Small intestine (tissue), 7 donors: ENCODE data around the gene HOXC5. TPM values are rescaled to one million over a fixed set of nuclear protein-coding genes. Genes with fewer than 3 reads are reported as not detected.

Source experiments
- DNase-seq, 2 donors: peaks; one replicate each; pipeline versions ENCODE4 v3.0.0 to v3.0.0-alpha.2; 2013
- FAIRE-seq: peaks from 2 replicates; lab custom pipeline; 2012; peaks lifted over from hg19 to GRCh38; lab: Jason Lieb, UNC
- H3K27ac ChIP-seq, 3 donors: one replicate each; pipeline ENCODE4 v1.5.1; 2013; ENCODE audit warnings: low read length in 2 of 3, mild to moderate bottlenecking in 2 of 3, control low read depth in 1 of 3, inconsistent platforms in 1 of 3, low read depth in 1 of 3, moderate library complexity in 1 of 3
- H3K27me3 ChIP-seq, 3 donors: one replicate each; pipeline ENCODE4 v1.6.1; 2013; ENCODE audit warnings: low read length in 3 of 3, inconsistent platforms in 1 of 3; ENCODE audit not compliant: control insufficient read depth in 3 of 3, insufficient read depth in 3 of 3
- H3K36me3 ChIP-seq, 3 donors: one replicate each; pipeline ENCODE4 v1.6.1; 2013; ENCODE audit warnings: low read length in 3 of 3, inconsistent platforms in 1 of 3, low read depth in 1 of 3, mild to moderate bottlenecking in 1 of 3, moderate library complexity in 1 of 3; ENCODE audit not compliant: control insufficient read depth in 3 of 3, insufficient read depth in 2 of 3
- H3K4me1 ChIP-seq, 3 donors: one replicate each; pipeline ENCODE4 v1.6.1; 2013; ENCODE audit warnings: low read length in 2 of 3, inconsistent platforms in 1 of 3, low read depth in 1 of 3, mild to moderate bottlenecking in 1 of 3, moderate library complexity in 1 of 3; ENCODE audit not compliant: control insufficient read depth in 3 of 3, insufficient read depth in 2 of 3
- H3K4me3 ChIP-seq, 3 donors: one replicate each; pipeline ENCODE4 v1.5.1; 2013; ENCODE audit warnings: low read length in 3 of 3, control low read depth in 1 of 3, inconsistent platforms in 1 of 3, low read depth in 1 of 3, mild to moderate bottlenecking in 1 of 3, moderate library complexity in 1 of 3
- H3K9me3 ChIP-seq, 2 donors: one replicate each; pipeline ENCODE4 v1.6.1; 2013; ENCODE audit warnings: low read depth in 1 of 2, low read length in 1 of 2; ENCODE audit not compliant: control insufficient read depth in 2 of 2, insufficient read depth in 1 of 2
- WGBS, 3 donors: extraction: QIAGEN DNeasy Blood & Tissue Kit; methylation state at CpG; one replicate each; pipeline ENCODE4 v1.1.7; 2013; 5-methylcytosine and 5-hydroxymethylcytosine counted together
- polyA plus RNA-seq, 4 donors: library from polyadenylated mRNA; stranded (reverse) in 3 of 4; unstranded in 1 of 4; fragments of 200-250 nt in 3 of 4; fragments of 120-200 nt in 1 of 4; gene quantifications; one replicate each; pipeline versions ENCODE4 v1.2.1 to v1.2.3, GENCODE V29; 2013
- donor health status: healthy with polysubstance abuse.
- donor health status: control.
- donor health status: control.
- donor health status: Bipolar disorder and iron deficiency.
- donor health status: healthy.

HOXC5 gene
- polyA plus RNA-seq, 4 donors = 0.63 to 0.65 TPM; not detected in 2

GRCh38 chr12:54059668-54060067 lies 26.8 kb downstream of the HOXC5 start:
- Histone ChIP-seq H3K9me3 (no peaks in the 10 kb centered on the region), H3K4me1 (peaks cover 0 to 3% (median 0%) of the 10 kb centered on the region in 3 donors), H3K27ac (no peak overlapping the region), H3K27me3 (peaks cover 0 to 79% (median 20%) of the 10 kb centered on the region in 3 donors), H3K36me3 (peaks cover 0 to 2% (median 0%) of the 10 kb centered on the region in 3 donors), H3K4me3 (no peak overlapping the region)
- 34 to 41% (median 40%) methylated on average over 7 of the region's 7 CpGs for WGBS, 3 donors
- no peak for FAIRE-seq
- no peak for DNase-seq

- Histone ChIP-seq H3K9me3 (no peaks in the 10 kb centered on the region), H3K27ac (no peak overlapping the region), H3K27me3 (peaks cover 0 to 75% (median 20%) of the 10 kb centered on the region in 3 donors), H3K4me3 (no peak overlapping the region), H3K4me1 (peaks cover 0 to 3% (median 0%) of the 10 kb centered on the region in 3 donors), H3K36me3 (peaks cover 0 to 2% (median 0%) of the 10 kb centered on the region in 3 donors)
- WGBS, 3 donors = 61 to 74% (median 63%) methylated on average over 35 to 38 of the region's 38 CpGs
- FAIRE-seq (no peak), DNase-seq (no peak)
These were observed 27.5 kb downstream of the HOXC5 start for GRCh38 chr12:54060174-54060974.

DNA sequence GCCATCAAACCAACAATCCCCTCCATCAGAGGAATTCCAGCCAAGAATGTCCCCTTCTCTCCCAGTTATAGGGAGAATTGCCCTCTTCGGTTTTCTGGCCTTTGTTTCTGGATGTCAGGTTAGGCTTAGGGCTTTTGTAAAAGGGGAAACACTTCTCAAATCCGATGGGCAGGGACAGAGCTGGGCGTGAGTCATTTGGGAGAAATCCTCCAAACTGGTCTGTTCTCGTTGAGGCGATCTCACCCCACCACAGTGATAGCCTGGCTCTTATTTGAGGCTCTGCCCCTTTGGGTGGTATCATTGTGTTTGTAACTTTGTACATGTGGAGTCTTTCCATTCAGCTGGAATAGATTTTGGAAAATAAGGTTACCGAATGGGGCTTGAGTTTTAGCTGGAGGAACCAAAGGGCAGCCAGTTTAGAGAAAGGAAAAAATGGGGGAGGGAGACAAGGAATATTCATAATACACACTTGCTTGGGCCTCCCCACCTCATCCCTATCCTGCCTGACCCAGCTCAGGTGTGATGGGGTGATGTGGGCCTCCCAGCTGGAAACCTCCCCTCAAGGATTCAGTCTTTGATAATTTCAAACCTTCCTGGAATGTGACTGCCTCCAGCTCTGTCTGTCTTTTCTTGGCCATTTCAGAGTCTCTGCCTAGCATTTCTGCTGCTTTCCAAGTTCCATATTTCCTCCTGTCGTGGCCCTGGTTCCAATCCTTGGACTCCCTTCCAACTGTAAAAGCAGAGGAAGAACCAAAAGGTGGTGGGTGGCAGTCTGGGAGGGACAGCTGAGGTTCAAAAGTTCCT lies 28.3 kb downstream of the HOXC5 start:
- H3K27me3 ChIP-seq = peaks cover 0 to 67% (median 24%) of the 10 kb centered on the region in 3 donors
- FAIRE-seq = no peak
- no peaks in the 10 kb centered on the region for H3K4me1 ChIP-seq

DNA sequence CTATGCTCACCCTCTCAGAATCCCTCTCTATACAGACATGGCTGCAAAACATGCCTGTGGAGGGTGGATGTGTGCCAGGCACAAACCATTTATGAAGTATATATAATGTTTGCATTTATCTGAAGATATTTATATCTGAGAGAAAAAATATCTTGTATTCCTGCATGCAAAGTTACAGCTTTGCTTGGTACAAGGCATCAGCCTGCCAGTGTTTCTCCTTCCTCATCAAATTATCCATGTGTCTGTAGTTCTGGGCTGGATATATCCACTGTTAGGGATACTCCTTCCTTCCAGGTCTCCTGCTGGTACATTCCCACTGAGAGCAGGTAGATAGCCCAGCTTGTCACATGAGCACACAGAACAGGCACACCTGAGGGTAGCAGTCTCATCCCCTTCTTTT lies 32.8 kb downstream of the HOXC5 start:
- Histone ChIP-seq H3K4me3 (no peak overlapping the region), H3K4me1 (no peaks in the 10 kb centered on the region), H3K9me3 (no peaks in the 10 kb centered on the region), H3K36me3 (no peaks in the 10 kb centered on the region), H3K27ac (no peak overlapping the region), H3K27me3 (peaks cover 0 to 36% (median 17%) of the 10 kb centered on the region in 3 donors)
- FAIRE-seq (no peak), DNase-seq (no peak)

More for the DNA sequence above, 28.3 kb downstream of the HOXC5 start:
- no peak overlapping the region for H3K4me3 ChIP-seq
- 60 to 68% (median 63%) methylated on average over 7 of the region's 7 CpGs for WGBS, 3 donors
- no peak for DNase-seq
- H3K36me3 ChIP-seq = peaks cover 0 to 2% (median 0%) of the 10 kb centered on the region in 3 donors
- no peak overlapping the region for H3K27ac ChIP-seq
- no peaks in the 10 kb centered on the region for H3K9me3 ChIP-seq

DNA sequence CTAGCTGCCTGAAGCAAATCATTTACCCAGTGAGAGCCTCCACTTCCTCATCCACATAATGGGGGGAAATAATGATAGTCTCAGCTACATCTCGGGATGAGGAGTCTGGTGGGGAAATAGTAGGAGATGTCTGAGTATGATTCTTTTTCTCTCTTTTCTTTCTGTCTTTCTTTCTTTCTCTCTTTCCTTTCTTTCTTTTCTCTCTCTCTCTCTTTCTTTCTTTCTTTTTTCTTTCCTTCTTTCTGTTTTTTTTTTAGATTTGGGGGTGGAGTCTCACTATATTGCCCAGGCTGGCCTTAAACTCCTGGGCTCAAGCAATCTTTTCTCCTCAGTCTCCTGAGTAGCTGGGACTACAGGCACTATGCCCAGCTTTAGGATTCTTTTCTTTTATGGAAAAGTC lies 33.6 kb downstream of the HOXC5 start:
- Histone ChIP-seq H3K27me3 (peaks cover 0 to 36% (median 11%) of the 10 kb centered on the region in 3 donors), H3K36me3 (no peaks in the 10 kb centered on the region), H3K27ac (no peak overlapping the region), H3K4me3 (no peak overlapping the region), H3K4me1 (no peaks in the 10 kb centered on the region), H3K9me3 (no peaks in the 10 kb centered on the region)
- no peak for FAIRE-seq
- DNase-seq = no peak
- 64 to 76% (median 75%) methylated on average over 1 of the region's 1 CpG for WGBS, 3 donors

- H3K27me3 ChIP-seq = peaks cover 0 to 21% (median 4%) of the 10 kb centered on the region in 3 donors
- WGBS, 3 donors = 88 to 91% (median 89%) methylated on average over 4 of the region's 4 CpGs
- DNase-seq = no peak
- H3K4me1 ChIP-seq = no peaks in the 10 kb centered on the region
- FAIRE-seq = no peak
- H3K9me3 ChIP-seq = no peaks in the 10 kb centered on the region
- H3K27ac ChIP-seq = peak overlapping the region in 1 of 3 donors; percentile 0
- H3K36me3 ChIP-seq = no peaks in the 10 kb centered on the region
- no peak overlapping the region for H3K4me3 ChIP-seq
These were observed 35.7 kb downstream of the HOXC5 start for GRCh38 chr12:54068418-54069070.

DNA sequence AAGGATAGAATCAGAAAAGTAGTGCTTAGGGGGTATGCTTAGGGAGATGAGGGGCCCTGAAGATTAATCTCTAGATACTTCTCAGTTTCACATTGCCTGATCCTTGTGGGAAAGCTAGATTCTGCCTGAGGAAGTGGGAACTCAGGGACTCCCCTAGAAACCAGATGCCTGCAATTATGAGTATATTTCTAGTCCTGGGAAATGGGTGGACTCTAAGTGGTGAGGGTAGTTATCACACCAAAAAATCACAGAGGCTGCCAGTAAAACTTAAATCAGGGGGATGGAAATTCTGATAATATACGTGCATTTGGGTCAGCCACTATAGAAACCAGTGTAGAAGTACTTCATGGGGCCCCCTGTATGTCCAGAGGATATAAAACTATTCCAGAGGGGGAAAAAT lies 39.1 kb downstream of the HOXC5 start:
- Histone ChIP-seq H3K4me1 (no peaks in the 10 kb centered on the region), H3K27ac (no peak overlapping the region), H3K36me3 (no peaks in the 10 kb centered on the region), H3K4me3 (no peak overlapping the region), H3K9me3 (no peaks in the 10 kb centered on the region), H3K27me3 (peaks cover 0 to 26% (median 4%) of the 10 kb centered on the region in 3 donors)
- WGBS, 3 donors = 43 to 56% (median 53%) methylated on average over 1 of the region's 1 CpG
- FAIRE-seq = no peak
- DNase-seq = no peak

GRCh38 chr12:54074308-54074707 lies 41.5 kb downstream of the HOXC5 start:
- Histone ChIP-seq H3K27ac (no peak overlapping the region), H3K27me3 (peaks cover 0 to 21% (median 4%) of the 10 kb centered on the region in 3 donors), H3K4me3 (no peak overlapping the region), H3K36me3 (no peaks in the 10 kb centered on the region), H3K4me1 (no peaks in the 10 kb centered on the region), H3K9me3 (no peaks in the 10 kb centered on the region)
- no peak for DNase-seq
- FAIRE-seq = no peak
- 77 to 85% (median 84%) methylated on average over 6 of the region's 6 CpGs for WGBS, 3 donors
